ENCODE measurements around the gene ADCK2. TPM values are rescaled to one million over a fixed set of nuclear protein-coding genes. Genes with fewer than 3 reads are reported as not detected.

Gene ADCK2
- total and polyA plus RNA-seq, 9 of the 15 experiments (the other 6 are each of a cell fraction or from before 2014, with no cell fraction given) = 0.08 to 14.3 (median 9.7) TPM

DNA sequence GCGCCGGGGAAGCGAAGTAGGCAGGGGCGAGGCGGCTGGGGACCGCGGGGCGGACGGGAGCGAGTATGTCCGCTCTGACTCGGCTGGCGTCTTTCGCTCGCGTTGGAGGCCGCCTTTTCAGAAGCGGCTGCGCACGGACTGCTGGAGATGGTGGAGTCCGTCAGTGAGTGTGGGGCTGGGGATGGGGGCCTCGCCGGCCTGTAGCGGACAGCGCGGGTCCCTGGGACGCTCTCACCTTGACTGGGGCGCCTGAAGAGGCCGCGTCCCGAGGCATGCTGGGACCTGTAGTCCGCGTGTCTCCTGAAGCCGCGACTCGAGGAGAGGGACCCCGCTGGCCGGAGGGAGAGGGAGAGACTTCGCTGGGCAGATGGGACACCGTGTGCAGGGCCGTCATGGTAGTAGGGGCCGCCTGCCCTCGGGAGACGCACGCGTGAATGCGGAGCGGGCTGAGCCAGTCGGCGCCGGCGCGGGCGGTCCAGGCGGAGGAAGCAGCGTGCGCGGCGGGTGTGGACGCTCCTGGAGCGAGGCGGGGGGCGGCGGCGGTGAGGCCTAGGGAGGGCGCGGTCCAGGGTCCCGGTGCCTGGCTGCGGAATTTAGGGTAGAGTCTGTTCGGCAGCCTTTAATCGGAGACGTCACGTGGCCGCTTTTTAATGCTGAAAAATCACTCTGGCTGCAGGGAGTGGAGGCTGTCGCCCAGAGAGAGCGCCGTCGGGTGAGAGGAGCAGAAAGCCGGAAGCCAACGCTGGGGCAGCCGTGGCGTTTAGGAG, 24.1 kb downstream of the ADCK2 start, which contains the start of gene NDUFB2 (continued):
- TF ChIP-seq, protein P1, sequence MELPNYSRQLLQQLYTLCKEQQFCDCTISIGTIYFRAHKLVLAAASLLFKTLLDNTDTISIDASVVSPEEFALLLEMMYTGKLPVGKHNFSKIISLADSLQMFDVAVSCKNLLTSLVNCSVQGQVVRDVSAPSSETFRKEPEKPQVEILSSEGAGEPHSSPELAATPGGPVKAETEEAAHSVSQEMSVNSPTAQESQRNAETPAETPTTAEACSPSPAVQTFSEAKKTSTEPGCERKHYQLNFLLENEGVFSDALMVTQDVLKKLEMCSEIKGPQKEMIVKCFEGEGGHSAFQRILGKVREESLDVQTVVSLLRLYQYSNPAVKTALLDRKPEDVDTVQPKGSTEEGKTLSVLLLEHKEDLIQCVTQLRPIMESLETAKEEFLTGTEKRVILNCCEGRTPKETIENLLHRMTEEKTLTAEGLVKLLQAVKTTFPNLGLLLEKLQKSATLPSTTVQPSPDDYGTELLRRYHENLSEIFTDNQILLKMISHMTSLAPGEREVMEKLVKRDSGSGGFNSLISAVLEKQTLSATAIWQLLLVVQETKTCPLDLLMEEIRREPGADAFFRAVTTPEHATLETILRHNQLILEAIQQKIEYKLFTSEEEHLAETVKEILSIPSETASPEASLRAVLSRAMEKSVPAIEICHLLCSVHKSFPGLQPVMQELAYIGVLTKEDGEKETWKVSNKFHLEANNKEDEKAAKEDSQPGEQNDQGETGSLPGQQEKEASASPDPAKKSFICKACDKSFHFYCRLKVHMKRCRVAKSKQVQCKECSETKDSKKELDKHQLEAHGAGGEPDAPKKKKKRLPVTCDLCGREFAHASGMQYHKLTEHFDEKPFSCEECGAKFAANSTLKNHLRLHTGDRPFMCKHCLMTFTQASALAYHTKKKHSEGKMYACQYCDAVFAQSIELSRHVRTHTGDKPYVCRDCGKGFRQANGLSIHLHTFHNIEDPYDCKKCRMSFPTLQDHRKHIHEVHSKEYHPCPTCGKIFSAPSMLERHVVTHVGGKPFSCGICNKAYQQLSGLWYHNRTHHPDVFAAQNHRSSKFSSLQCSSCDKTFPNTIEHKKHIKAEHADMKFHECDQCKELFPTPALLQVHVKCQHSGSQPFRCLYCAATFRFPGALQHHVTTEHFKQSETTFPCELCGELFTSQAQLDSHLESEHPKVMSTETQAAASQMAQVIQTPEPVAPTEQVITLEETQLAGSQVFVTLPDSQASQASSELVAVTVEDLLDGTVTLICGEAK (IDR thresholded peaks at IDR 0.05) = peak; percentile 66
- TF ChIP-seq, protein P1 (CRISPR knock-in tag; IDR thresholded peaks at IDR 0.05) = 0 out of 2 replicates have a peak, but pooled peaks have one; percentile 40
- TF ChIP-seq RFX7 (CRISPR knock-in tag; IDR thresholded peaks at IDR 0.05) = no peak
- TF ChIP-seq, protein P2, sequence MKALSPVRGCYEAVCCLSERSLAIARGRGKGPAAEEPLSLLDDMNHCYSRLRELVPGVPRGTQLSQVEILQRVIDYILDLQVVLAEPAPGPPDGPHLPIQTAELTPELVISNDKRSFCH (CRISPR knock-in tag; IDR thresholded peaks at IDR 0.05) = no peak
- TF ChIP-seq, protein P2 (tag; IDR thresholded peaks at IDR 0.05) = peak; percentile 82; the same call in 1 of the 2 replicates
- no peak for TF ChIP-seq MED1 (CRISPR knock-in tag; IDR thresholded peaks at IDR 0.05; ENCODE audit: borderline replicate concordance)
- TF ChIP-seq, protein P3, sequence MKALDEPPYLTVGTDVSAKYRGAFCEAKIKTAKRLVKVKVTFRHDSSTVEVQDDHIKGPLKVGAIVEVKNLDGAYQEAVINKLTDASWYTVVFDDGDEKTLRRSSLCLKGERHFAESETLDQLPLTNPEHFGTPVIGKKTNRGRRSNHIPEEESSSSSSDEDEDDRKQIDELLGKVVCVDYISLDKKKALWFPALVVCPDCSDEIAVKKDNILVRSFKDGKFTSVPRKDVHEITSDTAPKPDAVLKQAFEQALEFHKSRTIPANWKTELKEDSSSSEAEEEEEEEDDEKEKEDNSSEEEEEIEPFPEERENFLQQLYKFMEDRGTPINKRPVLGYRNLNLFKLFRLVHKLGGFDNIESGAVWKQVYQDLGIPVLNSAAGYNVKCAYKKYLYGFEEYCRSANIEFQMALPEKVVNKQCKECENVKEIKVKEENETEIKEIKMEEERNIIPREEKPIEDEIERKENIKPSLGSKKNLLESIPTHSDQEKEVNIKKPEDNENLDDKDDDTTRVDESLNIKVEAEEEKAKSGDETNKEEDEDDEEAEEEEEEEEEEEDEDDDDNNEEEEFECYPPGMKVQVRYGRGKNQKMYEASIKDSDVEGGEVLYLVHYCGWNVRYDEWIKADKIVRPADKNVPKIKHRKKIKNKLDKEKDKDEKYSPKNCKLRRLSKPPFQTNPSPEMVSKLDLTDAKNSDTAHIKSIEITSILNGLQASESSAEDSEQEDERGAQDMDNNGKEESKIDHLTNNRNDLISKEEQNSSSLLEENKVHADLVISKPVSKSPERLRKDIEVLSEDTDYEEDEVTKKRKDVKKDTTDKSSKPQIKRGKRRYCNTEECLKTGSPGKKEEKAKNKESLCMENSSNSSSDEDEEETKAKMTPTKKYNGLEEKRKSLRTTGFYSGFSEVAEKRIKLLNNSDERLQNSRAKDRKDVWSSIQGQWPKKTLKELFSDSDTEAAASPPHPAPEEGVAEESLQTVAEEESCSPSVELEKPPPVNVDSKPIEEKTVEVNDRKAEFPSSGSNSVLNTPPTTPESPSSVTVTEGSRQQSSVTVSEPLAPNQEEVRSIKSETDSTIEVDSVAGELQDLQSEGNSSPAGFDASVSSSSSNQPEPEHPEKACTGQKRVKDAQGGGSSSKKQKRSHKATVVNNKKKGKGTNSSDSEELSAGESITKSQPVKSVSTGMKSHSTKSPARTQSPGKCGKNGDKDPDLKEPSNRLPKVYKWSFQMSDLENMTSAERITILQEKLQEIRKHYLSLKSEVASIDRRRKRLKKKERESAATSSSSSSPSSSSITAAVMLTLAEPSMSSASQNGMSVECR (CRISPR knock-in tag; IDR thresholded peaks at IDR 0.05) = peak; percentile 97
- peak in 1 of 2 experiments; percentile 56; a peak in 1 of 4 replicates for TF ChIP-seq UBTF (IDR thresholded peaks at IDR 0.05; ENCODE audit: borderline replicate concordance in 1 of 2, low read depth in 2 of 2, low read length in 2 of 2)
- no peak for TF ChIP-seq ZNF3 (CRISPR knock-in tag; IDR thresholded peaks at IDR 0.05)
